Hypothalamus (tissue), 51 donors: Measurements from ENCODE around the gene CCNL2.
"Not testable (repeated sequence)": the region's sequence is repeated elsewhere in the genome, so short reads cannot be mapped to it uniquely, and the experiment has no call there.

Experiments used
- DNase-seq, 51 donors: peaks; one replicate each; lab custom pipeline; 2025; lab: John Stamatoyannopoulos, UW

Gene CCNL2

GRCh38 chr1:1432951-1433803, 34.0 kb upstream of the CCNL2 start:
- peak in 39 of 51 donors; percentile 23 to 91 (median 74) for DNase-seq

DNA sequence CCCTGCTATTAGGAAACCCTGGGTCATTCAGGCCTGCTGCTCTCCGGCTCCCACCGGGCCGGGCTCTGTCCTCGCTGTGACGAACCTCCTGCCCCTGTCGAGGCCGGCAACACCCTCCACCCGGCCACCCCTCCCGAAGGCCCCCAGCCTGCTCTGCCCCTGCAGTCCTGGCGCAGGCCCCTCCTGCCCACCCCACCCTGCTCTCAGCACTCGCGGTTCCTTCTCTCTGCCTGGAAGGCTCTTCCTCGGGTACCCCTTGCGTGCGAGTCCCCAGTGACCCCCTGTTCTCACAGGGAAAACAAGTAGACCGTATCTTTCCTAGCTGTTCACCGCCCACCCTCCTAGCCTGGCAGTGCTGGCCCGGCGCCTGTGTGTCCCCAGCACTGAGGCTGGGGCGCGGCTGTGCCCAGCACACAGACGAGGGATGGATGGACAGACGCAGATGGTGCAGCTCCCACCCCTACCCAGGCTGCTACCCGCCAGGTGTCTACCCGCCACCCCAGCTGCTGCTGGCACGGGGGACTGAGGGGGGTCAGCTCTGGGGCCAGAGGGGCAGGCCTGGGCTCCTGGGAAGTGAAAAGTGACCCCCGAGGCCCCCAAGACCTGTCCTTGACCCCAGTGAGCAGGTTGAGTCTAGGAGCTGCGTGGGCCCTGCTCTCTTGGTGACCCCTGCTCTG, 33.3 kb upstream of the CCNL2 start:
- peak in 3 of 51 donors; percentile 20 to 56 (median 32) for DNase-seq

- DNase-seq = peak in 6 of 51 donors; percentile 26 to 68 (median 43)
Observed at GRCh38 chr1:1431845-1432273, 32.7 kb upstream of the CCNL2 start.

DNA sequence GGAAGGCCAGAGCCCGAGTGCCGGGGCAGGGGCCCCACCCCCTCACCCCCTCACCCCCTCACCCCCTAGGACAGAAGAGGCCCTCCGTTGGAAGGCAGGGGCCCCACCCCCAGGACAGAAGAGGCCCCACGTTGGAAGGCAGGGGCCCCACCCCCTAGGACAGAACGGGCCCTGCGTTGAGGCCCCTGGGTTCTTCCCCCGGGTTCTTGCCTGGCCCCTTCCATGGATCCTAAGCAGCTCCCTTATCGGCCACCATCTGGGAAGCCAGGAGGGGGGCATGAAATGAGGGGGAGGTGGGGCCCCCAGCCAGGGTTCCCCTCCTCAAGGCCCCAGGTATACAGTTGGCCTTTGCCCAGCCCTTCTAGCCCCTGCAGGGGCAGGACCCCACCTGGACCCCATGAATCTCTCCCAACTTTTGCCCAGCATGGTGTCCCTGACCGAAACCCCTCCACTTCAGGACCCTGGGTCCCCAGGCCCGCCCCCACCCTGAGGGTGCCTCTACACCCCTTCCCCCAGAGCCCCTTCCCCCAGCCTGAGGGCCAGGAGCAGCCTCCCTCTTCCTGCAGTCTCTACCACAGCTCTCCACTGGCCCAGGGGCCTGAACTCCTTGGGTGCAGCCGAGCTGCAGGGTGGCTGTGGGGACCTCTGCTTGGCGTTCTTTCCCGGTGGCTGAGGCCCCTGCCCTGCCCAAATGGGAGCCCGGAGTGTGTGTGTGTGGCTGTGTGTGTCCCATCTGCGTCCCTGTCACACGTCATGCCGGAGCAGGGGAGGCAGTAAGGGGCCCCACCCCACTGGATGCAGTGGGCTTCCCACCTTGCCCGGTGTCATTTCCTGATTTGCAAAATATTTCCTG, 32.1 kb upstream of the CCNL2 start:
- peak in 3 of 51 donors; percentile 26 to 49 (median 33) for DNase-seq

DNA sequence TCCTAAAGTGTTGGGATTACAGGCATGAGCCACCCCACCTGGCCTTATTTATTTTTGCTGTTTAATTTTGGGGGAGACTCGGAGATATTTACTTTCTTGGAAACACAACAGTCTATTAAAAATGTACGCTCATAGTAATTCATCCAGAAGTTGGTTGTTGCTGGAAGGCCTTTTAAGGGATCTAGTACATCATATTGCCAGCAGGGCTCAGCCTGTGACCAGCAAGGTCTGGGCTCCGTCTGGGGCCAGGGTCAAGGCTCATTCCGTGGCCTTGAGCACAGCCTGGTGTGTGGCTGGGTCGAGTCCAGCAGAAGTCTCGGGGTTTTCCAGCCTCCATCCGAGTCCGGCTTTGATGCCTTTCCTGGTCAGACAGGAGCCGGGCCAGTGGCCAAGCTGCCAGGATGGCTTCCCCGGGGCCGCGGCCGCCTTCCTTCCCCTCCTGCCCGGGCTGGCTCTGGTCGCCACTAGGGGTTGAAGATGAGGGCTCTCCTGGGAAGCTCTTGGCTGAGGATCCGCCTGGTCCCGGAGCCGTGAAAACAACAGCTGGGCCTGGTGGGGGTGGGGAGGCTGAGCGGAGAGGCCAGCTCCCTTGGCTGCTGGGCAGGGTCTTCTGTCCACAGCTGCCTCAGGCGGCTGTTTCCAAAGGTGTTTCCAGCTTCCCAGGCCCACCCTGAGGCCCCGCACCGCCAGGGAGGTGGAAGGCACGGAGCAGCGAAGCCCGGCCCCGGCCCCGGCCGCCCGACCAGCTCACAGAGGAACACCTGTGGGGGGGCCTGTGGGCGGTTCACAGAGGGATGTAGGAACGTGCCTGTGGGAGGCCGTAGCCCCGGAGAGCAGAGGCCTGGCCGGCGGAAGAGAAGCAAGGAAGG, 31.2 kb upstream of the CCNL2 start:
- DNase-seq = peak in 44 of 51 donors; percentile 29 to 85 (median 59)

DNA sequence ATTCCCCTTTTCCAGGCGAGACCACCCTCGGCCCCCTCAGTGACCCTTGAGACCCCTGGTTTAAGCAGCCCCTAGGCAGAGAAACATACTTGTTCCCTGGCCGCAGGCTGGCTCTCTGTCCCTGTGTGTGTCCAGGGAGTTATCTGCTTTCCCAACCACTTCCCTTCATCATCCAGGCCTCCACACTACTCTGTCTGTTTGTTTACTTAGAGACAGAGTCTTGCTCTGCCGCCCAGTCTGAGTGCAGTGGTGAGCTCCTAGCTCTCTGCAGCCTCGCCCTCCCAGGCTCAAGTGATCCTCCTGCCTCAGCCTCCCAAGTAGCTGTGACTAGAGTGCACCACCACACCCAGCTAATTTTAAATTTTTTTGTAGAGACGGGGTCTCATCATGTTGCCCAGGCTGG, 30.5 kb upstream of the CCNL2 start:
- no peak for DNase-seq

DNA sequence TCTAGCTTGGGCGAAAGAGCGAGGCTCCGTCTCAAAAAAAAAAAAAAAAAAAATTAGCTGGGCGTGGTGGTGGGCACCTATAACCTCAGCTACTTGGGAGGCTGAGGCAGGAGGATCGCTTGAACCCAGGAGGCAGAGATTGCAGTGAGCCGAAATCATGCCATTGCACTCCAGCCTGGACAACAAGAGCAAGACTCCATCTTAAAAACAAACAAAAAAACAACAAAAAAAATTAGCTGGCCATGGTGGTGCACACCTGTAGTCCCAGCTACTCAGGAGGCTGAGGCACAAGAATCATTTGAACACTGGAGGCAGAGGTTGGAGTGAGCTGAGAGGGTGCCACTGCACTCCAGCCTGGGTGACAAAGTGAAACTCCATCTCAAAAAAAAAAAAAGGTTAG, 29.8 kb upstream of the CCNL2 start:
- not testable (repeated sequence) for DNase-seq

DNA sequence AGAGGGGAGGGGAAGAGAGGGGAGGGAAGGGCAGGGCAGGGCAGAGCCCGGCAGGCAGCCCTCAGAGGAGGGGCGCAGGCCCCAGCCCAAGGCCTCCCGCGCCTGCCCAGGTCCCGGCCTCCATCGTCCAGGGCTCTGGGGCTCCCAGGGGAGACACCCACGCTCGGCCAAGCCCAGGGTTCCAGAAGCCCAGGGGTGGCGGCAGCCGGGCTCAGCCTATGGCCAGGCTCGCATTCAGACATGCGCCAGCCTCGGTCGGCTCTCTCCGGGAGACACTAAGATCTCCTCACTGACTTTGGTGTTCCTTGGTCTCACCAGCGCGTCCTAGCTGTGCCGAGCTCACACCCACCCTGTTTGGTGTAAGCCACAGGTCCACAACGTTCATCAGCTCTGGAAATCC, 29.0 kb upstream of the CCNL2 start:
- DNase-seq = peak in 2 of 51 donors; percentile 40 to 53

- peak in 3 of 51 donors; percentile 40 to 54 (median 53) for DNase-seq
Observed at GRCh38 chr1:1427820-1428148, 28.6 kb upstream of the CCNL2 start.

GRCh38 chr1:1427106-1427819, 28.1 kb upstream of the CCNL2 start:
- DNase-seq = peak in 23 of 51 donors; percentile 32 to 79 (median 60)

DNA sequence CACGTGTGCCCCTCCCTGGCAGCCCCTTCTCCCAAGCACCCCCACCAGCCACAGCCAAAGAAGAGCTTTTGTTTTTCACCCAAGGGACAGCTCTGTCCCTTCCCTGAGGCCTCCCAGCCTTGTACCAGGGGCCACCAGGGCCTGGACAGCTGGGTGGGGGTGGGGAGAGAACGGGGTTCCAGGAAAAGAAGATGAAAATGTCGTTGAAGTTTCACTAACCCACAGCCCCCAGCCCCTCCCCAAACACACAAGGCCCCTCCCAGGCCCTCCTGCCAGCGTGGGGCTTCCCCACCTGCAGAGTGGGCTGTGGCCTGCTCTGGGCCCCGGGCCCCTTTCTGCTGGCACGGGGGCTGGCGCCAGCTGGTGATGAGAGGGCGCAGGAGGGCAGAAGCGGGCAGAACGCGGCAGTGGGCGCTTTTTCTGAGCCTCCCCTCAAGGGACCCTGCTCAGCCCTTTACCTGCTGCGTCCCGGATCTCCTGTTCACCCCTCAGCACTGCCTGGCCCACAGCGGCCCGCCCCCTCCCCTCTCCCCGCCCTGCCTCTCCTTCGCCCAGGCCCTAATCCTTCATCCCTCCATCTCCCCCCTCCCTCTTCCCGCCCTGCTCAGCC, 27.5 kb upstream of the CCNL2 start:
- peak in 34 of 51 donors; percentile 26 to 89 (median 58) for DNase-seq

DNA sequence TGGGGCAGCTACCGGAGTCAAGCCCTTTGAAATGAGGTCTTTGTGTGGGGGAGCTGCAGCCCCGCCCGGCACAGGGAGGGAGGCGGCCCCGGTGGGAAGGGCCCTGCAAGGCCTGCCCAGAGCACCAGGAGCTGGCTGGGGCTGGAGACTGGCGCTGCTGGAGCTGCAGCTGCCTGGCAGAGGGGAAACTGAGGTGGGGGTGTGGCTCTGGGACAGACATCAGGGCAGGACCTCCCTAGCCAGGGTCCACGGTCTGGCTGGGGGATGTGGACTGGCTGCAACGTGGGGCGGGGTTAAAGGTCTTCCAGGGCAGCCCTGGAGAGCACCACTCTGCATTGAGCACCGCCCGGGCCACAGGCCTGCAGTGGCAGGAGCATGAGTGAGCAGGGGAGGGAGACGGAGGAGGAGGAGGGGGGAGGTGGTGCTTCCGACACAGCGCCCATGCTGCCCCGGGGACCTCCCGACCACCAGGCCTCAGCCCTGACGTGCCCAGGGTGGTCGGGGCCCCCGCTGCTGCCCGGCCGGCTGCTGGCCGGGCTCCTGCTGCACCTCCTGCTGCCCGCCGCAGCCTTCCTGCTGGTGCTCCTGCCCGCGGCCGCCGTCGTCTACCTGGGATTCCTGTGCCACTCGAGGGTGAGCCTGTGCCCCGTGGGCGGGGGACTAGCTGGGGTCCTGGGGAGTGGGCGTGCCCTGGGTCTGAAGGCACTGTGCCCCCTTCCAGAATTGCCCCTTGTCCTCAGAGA, 26.8 kb upstream of the CCNL2 start:
- DNase-seq = peak in 37 of 51 donors; percentile 30 to 87 (median 73)

DNA sequence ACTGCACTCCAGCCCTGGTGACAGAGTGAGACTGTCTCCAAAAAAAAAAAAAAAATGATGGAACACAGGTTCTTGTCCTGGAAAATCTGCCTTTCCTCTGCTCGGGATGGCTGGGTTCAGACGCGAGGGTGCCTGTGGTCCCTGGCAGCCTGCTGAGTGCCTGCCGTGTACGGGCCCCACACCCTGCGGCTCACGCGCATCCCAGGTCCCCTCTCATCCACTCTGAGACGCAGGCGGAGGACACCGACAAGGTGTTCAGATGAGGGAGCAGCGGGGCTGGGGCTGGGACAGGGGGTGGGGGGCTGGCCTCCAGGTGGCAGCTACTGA, 26.3 kb upstream of the CCNL2 start:
- no peak for DNase-seq

GRCh38 chr1:1424707-1425106, 25.6 kb upstream of the CCNL2 start:
- no peak for DNase-seq

DNA sequence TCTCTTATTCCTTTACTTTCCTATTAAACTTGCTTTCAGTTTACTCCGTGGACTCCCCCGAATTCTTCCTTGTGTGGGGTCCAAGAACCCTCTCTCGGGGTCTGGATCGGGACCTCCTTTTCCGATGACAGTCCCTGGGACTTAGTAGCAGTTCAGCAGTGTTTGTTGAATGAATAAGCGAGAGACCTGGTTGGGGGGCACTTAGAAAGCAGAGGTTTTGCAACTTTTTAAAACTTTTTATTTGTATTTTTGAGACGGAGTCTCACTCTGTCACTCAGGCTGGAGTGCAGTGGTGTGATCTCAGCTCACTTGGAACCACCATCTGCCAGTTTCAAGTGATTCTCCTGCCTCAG, 24.1 kb upstream of the CCNL2 start:
- DNase-seq = no peak

GRCh38 chr1:1422465-1423244, 23.5 kb upstream of the CCNL2 start:
- DNase-seq = peak in 1 of 51 donors; percentile 20

DNA sequence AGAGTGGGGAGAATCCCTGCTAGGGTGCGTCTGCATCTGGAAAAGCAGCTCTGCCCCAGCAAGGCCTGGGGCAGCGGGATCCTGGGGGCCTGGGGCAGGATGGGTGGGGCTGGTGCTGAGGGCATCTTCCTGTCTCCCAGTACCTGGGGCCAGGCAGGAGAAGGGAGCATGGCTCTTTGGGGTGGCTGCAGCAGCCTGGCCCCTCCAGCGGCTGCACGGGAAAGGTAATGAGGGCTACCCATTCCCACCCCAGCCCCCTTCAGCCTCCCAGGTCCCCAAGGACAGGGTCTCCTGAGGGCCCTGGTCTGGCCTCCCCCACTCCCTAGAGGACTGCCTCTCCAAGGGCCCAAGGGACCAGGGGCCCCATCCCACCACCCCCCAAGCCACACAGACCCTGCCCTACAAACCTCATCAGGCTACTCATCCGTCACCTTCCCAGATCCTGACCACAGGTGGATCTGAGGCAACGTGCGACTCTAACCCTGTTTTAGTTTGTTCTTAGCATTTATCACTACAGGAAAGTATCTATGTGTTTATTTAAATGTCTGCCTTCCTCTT, 22.9 kb upstream of the CCNL2 start:
- no peak for DNase-seq
